ENCODE data around the gene ABHD17B.

- no peak for TF ChIP-seq CTCF (conservative IDR thresholded peaks at IDR 0.05; ENCODE audit: low read length)
- no peak for TF ChIP-seq EZH2phosphoT487 (IDR thresholded peaks at IDR 0.05; ENCODE audit: borderline replicate concordance, low read depth, low read length)
These were observed 929 bp upstream of the ABHD17B start for GRCh38 chr9:71911908-71912335.

All from OCI-LY7 (cell line).